HuH-7.5 (cell line): ENCODE results near the gene ZNF669.

ENCODE experiments used
- DNase-seq: peaks from one replicate; pipeline ENCODE4 v3.0.0; 2011; ENCODE audit warnings: low spot score

ZNF669 gene

DNA sequence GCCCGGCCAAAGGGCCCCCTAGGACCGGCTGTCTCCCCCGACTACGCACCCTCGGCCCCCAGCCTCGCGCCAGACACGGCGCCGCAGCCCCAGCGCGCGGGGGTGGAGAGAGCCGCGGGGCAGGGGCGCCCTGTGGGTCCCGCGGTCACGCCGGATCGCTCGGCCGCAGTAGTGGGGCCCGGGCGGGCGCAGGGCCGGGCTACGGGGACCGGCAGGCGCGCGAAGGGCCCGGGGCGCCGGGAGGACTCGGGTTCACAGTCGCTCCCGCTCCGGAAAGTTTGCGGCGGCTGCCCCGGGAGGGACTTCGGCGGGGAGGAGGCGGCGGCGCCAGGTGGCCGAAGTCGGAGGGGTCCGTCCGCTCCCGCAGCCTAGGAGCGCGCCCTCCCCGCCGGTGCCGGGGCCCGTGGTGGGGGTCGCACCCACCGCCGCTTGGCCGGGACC lies 7.1 kb upstream of the ZNF669 start:
- peak; percentile 62 for DNase-seq

DNA sequence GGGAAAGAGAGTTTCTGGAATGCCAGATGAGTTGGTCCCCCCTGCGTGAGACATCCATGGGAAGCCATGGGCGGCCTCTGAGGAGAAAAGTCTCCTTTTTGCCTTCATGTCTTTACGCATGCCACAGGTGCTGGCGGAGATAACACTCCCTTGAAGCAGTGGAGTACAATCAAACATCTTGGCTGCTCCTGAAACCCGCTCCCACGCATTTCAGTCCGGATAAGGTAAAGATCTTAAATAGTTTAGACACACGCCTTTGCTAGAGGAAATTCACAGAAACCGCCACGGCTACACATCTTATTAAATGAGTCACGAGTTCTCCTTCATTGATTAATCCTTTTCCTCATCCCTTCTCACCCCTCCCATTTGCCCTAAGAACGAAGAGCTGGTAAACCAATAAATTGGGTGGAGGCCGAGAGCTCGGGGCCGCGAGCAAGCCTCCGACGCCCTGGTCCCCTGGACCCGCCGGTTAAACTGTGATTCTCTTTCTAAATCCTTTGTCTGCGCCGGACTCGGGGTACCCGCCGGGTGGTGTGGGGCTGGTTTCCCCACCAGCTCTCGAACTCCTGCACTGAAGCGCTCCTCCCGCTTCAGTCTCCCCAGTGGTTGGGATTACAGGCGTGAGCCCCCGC lies 6.6 kb upstream of the ZNF669 start:
- no peak for DNase-seq

DNA sequence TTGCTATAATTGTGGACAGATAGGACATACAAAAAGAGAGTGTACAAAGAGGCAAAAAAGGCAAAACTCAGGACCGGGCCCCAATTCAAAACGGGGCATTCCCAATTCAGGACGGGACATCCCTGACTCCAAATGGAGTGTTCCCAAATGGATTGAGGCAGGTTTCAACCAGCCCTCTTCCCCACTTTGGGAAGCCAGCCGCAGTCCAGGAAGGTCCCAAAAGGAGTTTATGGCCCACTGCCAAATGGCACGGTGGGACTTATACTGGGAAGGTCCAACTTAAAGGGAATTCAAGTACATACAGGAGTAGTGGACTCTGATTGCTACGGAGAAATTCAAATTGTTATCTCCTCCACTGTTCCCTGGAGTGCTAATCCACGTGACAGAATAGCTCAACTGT lies 3.5 kb upstream of the ZNF669 start:
- DNase-seq: no peak

DNA sequence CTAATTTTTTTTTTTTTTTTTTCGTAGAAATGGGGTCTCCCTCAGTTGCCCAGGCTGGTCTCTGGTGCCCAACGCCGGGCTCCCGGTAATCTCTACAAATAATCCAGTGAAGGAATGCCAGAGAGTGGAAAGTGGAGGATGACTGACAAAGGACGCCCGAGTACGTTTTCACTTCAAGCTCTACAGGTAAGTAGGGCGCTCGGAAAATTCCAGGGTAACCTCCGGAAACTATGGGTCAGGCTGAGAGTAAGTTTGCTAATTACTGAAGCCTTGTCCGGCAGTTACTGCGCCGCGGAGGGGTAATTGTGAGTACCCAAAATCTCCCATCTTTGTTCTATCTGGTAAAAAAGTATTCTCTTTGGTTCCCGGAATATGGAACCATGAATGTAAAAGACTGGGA lies 1.8 kb upstream of the ZNF669 start:
- no peak for DNase-seq

DNA sequence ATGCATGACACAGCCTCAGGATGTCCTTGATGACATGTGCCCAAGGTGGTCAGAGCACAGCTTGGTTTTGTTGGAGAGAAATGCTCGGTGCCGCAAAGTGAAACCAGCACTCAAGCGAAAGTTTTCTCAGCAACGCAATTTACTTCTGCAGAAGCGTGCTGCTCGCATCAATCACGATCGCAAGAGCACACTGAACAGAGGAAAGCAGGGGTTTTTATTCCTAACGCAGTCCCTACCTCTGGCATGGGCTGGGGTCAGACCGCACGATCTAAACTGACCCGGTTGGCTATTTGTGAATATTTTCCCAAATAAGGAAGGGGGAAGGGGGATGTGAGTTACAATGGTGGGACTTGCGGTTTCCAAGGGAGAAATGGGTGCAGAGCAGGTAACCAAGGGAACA lies 809 bp upstream of the ZNF669 start:
- DNase-seq: no peak

DNA sequence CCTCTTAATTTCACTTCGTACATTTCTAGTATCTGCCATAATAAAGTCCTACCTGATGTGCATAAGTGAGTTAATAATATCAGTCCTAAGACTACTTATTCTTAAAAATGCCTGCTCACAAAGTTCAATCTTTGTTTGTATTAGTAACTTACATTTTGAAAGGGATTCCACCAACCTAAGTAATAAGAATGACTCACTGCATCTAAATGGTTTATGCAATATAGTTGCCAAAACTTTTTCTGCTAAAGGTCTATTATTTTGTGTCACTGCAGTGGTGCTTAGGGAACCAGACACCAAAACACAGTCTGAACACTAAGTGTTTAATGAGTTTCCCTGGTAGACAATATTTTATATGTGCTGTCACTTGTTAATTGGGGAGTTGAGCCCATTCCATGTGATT lies 1.8 kb downstream of the ZNF669 start:
- DNase-seq: no peak

DNA sequence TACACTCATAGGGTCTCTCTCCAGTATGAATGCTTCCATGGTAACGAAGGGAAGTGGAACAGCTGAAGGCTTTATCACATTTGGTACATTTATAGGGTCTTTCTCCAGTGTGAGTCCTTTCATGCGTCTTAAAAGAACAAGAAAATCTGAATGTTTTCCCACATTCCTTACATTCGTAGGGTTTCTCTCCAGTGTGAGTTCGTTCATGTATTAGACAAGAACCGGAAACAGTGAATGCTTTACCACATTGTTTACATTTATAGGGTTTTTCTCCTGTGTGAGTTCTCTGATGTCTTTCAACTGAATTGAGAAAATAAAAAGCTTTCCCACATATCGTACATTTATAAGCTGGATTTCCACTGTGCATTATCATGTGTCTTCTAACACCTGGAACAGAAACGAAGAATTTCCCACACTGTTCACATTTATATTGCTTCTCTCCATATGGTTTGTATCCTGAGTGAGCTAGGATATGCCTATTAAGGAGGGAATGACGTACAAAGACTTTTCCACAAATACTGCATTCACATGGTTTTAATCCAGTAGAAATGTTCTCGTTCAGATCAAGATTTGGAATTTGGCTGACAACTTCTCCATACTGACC lies 3.4 kb downstream of the ZNF669 start:
- DNase-seq: no peak

DNA sequence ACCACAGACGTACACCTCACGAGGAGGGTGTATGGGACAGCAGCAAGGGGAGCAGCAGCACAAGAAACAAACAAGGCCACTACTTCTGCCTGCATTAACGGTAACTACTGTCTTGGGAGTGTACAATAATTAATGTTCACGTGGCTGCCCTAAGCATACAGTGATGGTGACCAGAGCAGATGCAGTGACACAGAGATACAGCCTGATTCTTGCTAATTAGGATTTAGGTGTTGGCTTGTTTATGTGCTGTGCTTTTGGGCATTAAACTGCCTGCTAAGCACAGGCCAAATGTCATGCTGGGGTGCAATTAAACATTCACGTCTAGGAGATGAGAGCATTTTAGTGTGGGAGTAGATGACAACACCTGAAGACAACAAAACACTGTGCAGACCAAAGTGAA lies 7.2 kb downstream of the ZNF669 start:
- DNase-seq: no peak

DNA sequence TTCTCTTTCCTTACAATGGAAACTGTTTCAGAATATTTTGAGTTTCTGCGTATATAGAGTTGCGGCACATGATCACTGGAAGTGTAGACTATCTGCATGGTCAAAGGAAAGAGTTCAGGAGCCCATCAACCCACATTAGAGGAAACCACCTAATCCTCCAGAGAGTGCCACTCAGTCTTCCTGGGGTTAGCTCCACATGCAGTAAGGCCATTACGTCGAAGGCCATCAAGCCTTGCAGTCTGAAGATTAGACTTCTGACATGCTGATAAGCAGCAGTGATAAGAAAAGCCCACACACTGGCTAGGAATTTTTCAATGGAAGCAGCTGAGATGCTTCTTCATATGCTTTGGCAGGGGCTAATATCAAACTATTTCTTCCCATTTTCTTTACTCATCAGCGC lies 7.6 kb downstream of the ZNF669 start:
- no peak for DNase-seq

DNA sequence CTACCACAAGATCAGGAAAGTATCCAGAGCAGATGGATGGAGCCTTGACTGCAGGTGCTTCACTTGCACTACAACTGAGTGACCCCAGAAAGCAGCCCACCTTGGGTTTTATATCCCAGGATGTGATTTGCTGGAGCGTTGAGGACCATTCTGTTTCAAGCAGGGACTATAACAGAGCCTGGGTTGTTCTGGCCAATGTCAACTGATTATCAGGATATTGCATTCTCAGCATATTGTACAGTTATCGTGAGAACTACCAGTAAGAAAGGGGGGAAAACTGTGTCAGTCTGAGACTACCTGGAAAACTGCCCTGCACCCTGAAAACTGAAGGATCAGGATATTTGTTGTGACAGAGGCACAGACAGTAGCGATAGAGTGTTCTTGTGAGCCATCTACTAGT lies 8.0 kb downstream of the ZNF669 start:
- no peak for DNase-seq

DNA sequence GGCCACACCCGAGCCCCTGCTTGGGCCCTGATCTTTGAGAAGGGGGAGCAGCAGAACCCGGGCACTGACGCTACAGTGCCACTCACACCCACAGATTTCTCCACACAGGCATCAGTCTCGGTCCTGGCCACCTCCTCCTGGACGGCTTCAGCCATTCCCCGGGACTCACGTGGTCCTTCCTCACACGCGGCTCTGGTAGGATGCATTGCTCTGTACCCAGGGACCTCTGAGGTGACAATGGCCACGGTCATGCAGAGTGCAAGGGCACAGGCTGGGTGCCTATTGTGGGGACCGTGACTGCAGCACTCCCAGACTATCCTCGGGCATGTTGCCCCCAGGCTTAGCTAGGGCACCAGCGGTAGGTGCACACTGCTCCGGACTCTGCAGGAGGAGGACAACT lies 13.7 kb downstream of the ZNF669 start:
- DNase-seq: no peak

DNA sequence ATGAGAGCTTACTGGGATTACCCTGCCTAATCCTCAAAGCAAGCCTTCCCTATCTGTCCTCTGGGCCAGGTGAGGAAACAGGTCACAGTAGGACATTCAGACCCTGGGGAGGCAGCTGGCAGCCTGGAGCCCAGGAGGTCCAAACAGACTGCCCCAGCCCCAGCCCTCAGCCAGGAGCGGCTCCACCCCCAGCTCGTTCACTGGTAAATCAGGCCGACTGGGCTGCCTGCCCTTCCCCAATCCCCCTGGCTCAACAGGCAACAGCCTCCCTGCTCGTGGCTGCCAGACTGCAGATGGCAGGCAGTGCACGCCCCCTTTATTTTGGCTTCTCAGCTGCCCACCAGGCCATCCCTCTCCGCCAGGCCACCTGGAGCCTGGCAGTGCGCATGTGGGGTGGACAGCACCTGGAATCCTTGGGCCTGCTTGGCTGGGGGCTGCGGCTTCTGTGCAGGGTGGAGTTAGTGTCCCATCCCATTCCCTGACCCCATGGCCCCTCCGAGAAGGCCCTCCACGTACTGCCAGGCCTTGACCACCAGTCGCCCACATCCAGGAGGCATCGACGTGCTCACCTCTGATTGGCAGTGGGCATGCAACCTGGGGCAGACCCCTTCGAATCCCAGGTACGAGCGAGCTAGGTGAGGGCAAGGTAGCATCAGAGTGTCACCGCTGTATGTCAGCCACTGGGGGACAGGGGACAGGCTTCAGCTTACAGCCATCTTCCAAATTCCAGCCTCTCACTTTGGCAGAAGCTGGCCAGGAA lies 14.4 kb downstream of the ZNF669 start:
- DNase-seq: no peak

DNA sequence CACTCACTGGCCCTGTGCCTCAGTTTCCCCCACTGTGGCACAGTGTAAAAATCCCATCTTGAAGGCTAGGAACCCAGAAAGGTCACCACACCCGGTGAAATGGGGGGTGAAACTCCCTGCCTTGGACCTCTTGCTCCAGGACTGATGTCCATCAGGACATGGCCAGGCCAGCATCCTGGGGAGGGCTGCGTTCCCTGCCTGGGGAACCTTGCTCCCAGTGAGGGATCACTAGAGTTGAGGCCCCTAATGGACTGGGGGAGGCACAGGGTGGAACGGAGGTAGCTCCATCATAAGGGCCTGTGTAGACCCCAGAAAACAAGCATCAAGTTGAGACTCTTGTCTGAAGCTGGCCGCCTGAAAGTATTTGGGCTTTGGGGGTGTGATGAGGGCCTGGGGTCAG lies 15.2 kb downstream of the ZNF669 start:
- no peak for DNase-seq

DNA sequence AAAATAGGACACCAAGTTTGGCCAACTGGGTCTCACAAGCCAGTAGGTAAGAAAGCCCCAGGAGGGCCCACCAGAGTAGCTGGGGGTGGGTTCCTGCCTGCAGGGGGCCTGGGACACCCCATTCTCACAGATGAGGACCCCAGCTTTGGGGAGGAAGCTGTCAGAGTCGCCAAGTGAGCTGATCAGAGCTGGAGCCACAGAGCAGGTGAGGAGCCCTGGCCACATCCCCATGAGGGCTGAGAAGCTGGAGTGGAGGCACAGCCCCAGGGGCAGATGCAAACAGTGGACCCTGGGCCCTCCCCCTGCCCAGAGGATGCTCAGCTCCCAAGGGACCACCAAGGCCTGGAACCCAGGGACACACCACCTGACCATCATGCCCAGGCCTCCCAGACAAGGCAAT lies 16.9 kb downstream of the ZNF669 start:
- DNase-seq: no peak

DNA sequence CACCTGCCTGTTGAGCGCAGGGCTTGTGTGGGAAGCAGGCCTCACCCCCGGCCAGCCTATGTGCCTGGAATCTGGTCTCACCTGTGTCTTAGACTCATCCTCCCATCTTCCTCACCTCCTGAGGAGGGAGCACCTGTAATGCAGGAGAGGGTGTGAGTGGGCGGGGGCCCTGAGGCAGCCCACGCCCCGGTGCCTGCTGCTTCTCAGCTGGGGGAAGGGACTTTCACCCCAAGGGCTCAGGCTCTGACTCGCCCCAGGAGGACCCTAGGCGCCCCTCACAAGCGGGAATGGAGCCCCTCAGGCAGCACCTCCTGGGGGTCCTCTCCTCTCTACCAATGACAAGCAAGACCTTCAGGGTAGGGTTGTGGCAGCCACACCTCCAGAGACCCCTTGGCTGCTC lies 18.8 kb downstream of the ZNF669 start:
- no peak for DNase-seq

DNA sequence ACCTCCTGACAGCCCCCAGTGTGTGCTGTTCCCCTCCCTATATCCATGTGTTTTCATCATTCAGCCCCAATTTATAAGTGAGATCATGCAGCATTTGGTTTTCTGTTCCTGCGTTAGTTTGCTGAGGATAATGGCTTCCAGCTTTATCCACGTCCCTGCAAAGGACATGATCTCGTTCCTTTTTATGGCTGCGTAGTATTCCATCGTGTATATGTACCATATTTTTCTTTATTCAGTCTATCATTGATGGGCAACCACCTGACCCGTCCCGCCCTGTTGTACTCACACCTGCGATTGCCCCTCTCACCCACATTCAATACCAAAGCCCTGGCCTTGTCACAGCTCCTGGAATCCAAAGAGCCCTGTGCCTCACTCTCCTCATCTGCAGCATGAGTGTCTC lies 19.4 kb downstream of the ZNF669 start:
- DNase-seq: no peak

DNA sequence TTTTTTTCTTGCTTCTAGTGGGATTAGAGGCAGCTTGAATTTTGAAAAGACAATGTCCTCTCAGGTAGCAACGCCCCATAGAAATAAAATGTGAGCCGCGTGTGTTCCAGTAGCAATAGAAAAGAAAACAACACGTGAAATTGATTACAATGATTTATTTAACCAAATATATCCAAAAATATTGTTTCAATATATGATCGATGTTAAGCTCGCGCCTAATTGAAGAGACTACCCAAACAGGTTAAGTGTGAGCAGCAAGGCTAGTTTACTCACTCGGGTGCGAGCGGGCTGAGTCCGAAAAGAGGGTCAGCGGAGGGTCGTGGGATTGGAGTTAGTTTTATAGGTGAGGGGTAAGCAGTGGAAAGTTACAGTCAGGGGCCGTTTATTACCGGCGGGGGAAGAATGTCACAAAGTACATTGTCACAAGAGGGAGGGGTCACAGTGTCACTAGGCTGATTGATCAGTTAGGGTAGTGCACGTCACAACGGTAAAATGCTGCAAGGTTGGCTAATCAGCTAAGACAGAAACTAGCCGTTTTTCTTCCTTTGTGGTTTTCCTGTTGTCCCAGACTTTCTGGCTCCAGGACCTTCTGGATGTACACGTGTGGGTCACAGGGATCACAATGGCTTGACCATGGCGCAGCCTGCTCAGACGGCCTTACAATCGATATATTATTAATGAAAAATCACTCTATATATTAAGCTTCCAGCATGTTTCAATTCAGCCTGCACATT lies 24.8 kb downstream of the ZNF669 start:
- DNase-seq: peak; percentile 59

DNA sequence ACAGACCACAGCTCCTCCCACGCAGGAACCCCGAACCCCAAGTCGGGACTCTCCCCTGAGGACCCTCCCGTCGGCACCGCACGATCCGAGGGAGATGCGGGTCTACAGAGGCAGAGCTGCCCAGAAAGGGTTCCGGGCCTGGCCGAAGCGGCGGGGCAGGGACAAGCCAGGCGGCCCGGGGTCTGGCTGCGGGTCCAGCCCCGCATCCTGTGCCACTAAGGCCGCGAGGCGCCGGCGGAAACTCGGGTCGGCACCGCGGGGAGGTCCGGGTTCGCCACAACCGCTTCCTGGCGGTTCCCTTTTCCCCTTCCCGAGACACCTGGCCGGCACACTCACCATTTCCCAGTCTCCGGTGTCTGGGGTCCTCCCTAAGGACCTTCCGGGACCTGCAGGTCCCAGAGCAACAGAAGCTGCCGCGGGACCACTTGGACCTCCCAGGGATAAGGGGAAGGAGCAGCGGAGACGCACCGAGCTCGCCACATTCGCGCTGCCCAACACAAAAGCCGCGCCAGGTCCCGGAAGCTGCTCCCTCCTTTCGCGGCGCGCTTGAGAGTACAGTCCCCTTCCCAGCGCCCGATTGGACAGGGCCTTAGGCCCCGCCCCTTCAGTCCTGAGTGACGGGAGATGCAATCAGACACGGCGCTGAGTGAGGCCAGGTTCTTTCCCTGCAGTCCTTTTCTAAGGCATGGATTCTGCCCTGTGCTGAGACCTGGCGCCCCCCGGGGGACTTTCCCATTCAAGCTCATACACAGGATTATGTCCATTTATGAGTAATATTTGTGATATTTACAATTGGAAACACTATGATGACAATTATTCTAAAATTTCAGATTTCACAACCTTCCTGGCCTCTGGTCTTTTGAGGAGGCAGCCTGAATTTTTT lies 25.7 kb downstream of the ZNF669 start, which contains the start of gene ZNF670:
Gene ZNF670, minus strand, starts transcription at position 554 of the 883 bp plus-strand sequence. Its CDS starts 215 bp downstream, at position 339.
- peak; percentile 88 for DNase-seq

DNA sequence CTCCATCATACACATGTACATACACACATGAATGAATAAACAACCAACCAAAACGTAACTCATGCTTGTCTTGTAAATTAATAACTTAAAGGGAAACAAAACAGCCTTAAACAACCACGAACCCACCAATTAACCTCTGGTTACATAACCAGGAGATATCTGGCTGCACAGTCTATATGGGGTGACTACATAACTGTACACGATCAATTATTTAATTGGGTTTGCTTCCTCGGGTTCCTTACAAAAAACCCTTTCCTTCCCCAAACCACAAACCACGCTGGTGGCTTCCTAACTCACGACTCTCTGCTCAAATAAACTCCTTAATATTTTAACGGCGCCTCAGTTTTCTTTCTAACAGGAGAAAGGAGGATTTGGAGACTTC lies 26.3 kb downstream of the ZNF669 start:
- no peak for DNase-seq

DNA sequence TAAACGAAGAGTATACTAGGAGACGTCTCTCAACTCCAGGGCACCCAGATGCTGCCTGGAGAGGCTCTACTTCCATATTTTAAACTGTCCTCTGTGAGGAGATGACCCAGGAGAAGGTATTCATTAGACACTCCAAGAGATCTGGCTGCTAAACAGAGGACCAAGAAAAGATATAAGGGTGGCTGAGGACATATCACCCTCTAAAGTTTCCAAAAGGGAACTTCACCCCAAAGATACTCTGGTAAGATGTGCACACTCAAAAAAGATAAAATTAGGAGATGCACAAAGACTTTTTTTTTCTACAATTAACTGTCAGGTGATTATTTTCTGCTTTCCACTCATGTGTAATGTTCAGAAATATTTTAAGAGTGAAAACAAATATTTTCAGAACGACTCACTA lies 26.9 kb downstream of the ZNF669 start:
- DNase-seq: no peak

DNA sequence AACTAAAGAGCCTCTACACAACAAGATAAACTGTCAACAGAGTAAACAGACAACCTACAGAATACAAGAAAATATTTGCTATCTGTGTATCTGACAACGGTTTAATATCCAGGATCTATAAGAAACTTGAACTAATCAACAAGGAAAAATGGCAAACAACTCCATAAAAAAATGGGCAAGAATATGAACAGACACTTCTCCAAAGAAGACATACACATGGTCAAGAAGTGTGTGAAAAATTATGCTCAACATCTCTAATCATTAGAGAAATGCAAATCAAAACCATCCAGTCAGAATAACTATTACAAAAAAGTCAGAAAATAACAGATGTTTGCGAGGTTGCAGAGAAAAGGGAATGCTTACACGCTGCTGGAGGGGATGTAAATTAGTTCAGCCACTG lies 33.5 kb downstream of the ZNF669 start:
- DNase-seq: no peak

DNA sequence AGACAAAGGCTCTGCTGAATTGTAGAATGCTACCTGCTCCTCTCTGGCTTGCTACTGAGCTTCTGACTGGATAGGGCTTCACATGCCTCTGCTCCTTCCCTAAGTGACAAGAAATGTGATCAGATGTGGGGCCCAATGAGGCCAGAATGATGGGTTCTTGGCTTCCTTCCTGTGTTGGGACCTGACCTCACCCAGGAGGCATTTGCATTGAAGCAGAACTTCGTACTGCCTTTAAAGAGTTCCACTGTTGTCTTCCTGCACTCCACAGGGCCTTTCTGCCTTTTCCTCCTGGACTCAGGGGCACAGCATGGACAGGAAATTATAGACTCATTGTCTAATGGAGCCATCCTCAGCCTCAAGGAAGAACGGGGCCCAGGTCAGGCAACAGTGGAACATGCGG lies 39.9 kb downstream of the ZNF669 start:
- no peak for DNase-seq
